ENCODE results near the gene VWA3B.

GRCh38 chr2:98134172-98135005 lies 47.4 kb downstream of the VWA3B start:
- TF ChIP-seq, protein P1, sequence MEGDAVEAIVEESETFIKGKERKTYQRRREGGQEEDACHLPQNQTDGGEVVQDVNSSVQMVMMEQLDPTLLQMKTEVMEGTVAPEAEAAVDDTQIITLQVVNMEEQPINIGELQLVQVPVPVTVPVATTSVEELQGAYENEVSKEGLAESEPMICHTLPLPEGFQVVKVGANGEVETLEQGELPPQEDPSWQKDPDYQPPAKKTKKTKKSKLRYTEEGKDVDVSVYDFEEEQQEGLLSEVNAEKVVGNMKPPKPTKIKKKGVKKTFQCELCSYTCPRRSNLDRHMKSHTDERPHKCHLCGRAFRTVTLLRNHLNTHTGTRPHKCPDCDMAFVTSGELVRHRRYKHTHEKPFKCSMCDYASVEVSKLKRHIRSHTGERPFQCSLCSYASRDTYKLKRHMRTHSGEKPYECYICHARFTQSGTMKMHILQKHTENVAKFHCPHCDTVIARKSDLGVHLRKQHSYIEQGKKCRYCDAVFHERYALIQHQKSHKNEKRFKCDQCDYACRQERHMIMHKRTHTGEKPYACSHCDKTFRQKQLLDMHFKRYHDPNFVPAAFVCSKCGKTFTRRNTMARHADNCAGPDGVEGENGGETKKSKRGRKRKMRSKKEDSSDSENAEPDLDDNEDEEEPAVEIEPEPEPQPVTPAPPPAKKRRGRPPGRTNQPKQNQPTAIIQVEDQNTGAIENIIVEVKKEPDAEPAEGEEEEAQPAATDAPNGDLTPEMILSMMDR (IDR thresholded peaks at IDR 0.05), result no peak
- TF ChIP-seq ZFX (IDR thresholded peaks at IDR 0.05; ENCODE audit: borderline replicate concordance), result no peak
